B cell (primary cell): Measurements from ENCODE around the gene DOCK8. TPM values are rescaled to one million over a fixed set of nuclear protein-coding genes. Genes with fewer than 3 reads are reported as not detected.

ENCODE experiments used
- ATAC-seq: fragments of 200-7000 bp; cut with Tn5 transposase; one replicate; pipeline ENCODE4 v1.10.0; 2021; ENCODE audit warnings: low read depth, mild to moderate bottlenecking, moderate number of reproducible peaks, moderate library complexity
- CTCF ChIA-PET: fragments of 350-600 bp; sonication (Branson Sonifier 250); formaldehyde crosslinking; loops from one replicate; lab custom pipeline; 2021; ENCODE audit warnings: antibody characterized with exemption, inconsistent platforms; lab: Charles Lee
- POLR2A ChIA-PET: fragments of 350-600 bp; sonication (Branson Sonifier 250); formaldehyde crosslinking; loops from one replicate; lab custom pipeline; 2021; ENCODE audit warnings: antibody characterized with exemption; lab: Charles Lee
- DNase-seq: peaks from one replicate; pipeline ENCODE4 v3.0.0; 2013
- H2AFZ ChIP-seq: 2 replicates; pipeline ENCODE4 v1.6.1; 2012; ENCODE audit warnings: mild to moderate bottlenecking, low read depth, low read length; ENCODE audit not compliant: insufficient read depth, poor library complexity, severe bottlenecking
- H3K27ac ChIP-seq, 2 donors: 1 replicate in 1 of 2; 2 replicates in 1 of 2; pipeline ENCODE4 v1.5.1; 2012 to 2013; ENCODE audit warnings: low read length in 2 of 2, mild to moderate bottlenecking in 2 of 2, moderate library complexity in 1 of 2
- H3K27me3 ChIP-seq, 4 experiments: fragments of 200-600 bp in 1 of 4; sonication (generic) in 1 of 4; replicated peaks in 1 of 4; 1 replicate in 2 of 4; 2 replicates in 2 of 4; pipeline versions ENCODE4 v1.6.1 to v1.7.0; 2013 to 2016; ENCODE audit warnings: low read length in 3 of 4, mild to moderate bottlenecking in 2 of 4, mixed read lengths in 1 of 4, moderate library complexity in 1 of 4; ENCODE audit not compliant: insufficient read depth in 4 of 4, control insufficient read depth in 3 of 4; ENCODE audit errors: control extremely low read depth in 1 of 4
- H3K36me3 ChIP-seq, 2 experiments: replicated peaks in 1 of 2; 1 replicate in 1 of 2; 2 replicates in 1 of 2; pipeline versions ENCODE4 v1.6.1 to v1.7.1; 2013; ENCODE audit warnings: low read length in 1 of 2; ENCODE audit not compliant: insufficient read depth in 2 of 2, control insufficient read depth in 1 of 2; ENCODE audit errors: control extremely low read depth in 1 of 2, extremely low read depth in 1 of 2
- H3K4me1 ChIP-seq, 2 donors: fragments of 200-600 bp in 1 of 2; sonication (generic) in 1 of 2; 1 replicate in 1 of 2; 2 replicates in 1 of 2; pipeline versions ENCODE4 v1.5.1 to v1.6.1; 2013 to 2017; ENCODE audit warnings: low read length in 2 of 2; ENCODE audit not compliant: control insufficient read depth in 2 of 2, insufficient read depth in 2 of 2
- H3K4me2 ChIP-seq: replicated peaks from 2 replicates; pipeline ENCODE3; 2012; ENCODE audit warnings: mild to moderate bottlenecking, low read depth, low read length; ENCODE audit not compliant: poor library complexity, severe bottlenecking
- H3K4me3 ChIP-seq, 5 experiments: fragments of 200-600 bp in 1 of 5; sonication (generic) in 1 of 5; 1 replicate in 3 of 5; 2 replicates in 2 of 5; pipeline versions ENCODE4 v1.5.1 to v1.7.0; 2011 to 2016; ENCODE audit warnings: low read length in 4 of 5, mild to moderate bottlenecking in 4 of 5, low read depth in 2 of 5, control low read depth in 1 of 5, moderate library complexity in 1 of 5; ENCODE audit not compliant: insufficient read depth in 1 of 5; ENCODE audit errors: control extremely low read depth in 1 of 5, extremely low read depth in 1 of 5
- H3K79me2 ChIP-seq: fragments of 200-600 bp; sonication (generic); one replicate; pipeline ENCODE4 v1.6.0; 2016; ENCODE audit warnings: low read length; ENCODE audit not compliant: control insufficient read depth, insufficient read depth
- H3K9ac ChIP-seq: fragments of 200-600 bp; sonication (generic); 2 replicates; pipeline ENCODE4 v1.6.1; 2017; ENCODE audit warnings: mild to moderate bottlenecking, low read length, moderate library complexity
- H3K9me3 ChIP-seq, 3 donors: one replicate each; pipeline versions ENCODE4 v1.6.1 to v1.7.1; 2013; ENCODE audit warnings: low read length in 2 of 3; ENCODE audit not compliant: control insufficient read depth in 2 of 3, insufficient read depth in 1 of 3; ENCODE audit errors: control extremely low read depth in 1 of 3
- H4K20me1 ChIP-seq: 2 replicates; pipeline ENCODE4 v1.6.0; 2012; ENCODE audit warnings: mild to moderate bottlenecking, low read length; ENCODE audit not compliant: insufficient read depth, control insufficient read depth, poor library complexity, severe bottlenecking
- H3K27ac Mint-ChIP-seq: one replicate; pipeline ENCODE4 v1.8.0; 2021; ENCODE audit warnings: mixed read lengths
- H3K27me3 Mint-ChIP-seq: one replicate; pipeline ENCODE4 v1.8.0; 2021; ENCODE audit warnings: mixed read lengths
- H3K4me1 Mint-ChIP-seq: one replicate; pipeline ENCODE4 v1.8.0; 2021; ENCODE audit warnings: mixed read lengths
- H3K4me3 Mint-ChIP-seq: one replicate; pipeline ENCODE4 v1.8.0; 2021; ENCODE audit warnings: mixed read lengths
- H3K9me3 Mint-ChIP-seq: one replicate; pipeline ENCODE4 v1.8.0; 2022; ENCODE audit warnings: mixed read lengths; ENCODE audit not compliant: insufficient read depth
- CTCF ChIP-seq: fragments of 200-600 bp; IDR thresholded peaks from one replicate; pipeline ENCODE4 v1.8.0; 2022; ENCODE audit warnings: antibody characterized with exemption, mild to moderate bottlenecking
- EZH2 ChIP-seq: IDR thresholded peaks from 2 replicates; pipeline ENCODE4 v1.6.1; 2012; ENCODE audit warnings: borderline replicate concordance, low read depth, mild to moderate bottlenecking, moderate library complexity, low read length; ENCODE audit not compliant: insufficient read depth, poor library complexity, severe bottlenecking
- WGBS: methylation state at CpG from one replicate; pipeline ENCODE4 v1.1.5; 2013; ENCODE audit warnings: missing lambda C conversion rate; ENCODE audit not compliant: insufficient coverage; 5-methylcytosine and 5-hydroxymethylcytosine counted together
- intact Hi-C: fragments of 100-400 bp; cut with micrococcal nuclease; formaldehyde crosslinking; loops from one replicate; pipeline ENCODE4 v1.10.0; 2022
- polyA plus RNA-seq: library from polyadenylated mRNA; depleted of rRNA; stranded (reverse); fragments of >200 nt; gene quantifications from 2 replicates; pipeline ENCODE4 v1.2.3, GENCODE V29; 2012
- total RNA-seq, 2 donors: library from RNA; stranded (reverse); fragments of 120-200 nt in 1 of 2; gene quantifications; 1 replicate in 1 of 2; 2 replicates in 1 of 2; pipeline versions ENCODE4 v1.2.3 to v1.2.4, GENCODE V29; 2013 to 2022

DOCK8 gene
- total and polyA plus RNA-seq, 2 donors (not counting 1 experiment from before 2014, with no cell fraction given): 47.6 to 288 TPM

DNA sequence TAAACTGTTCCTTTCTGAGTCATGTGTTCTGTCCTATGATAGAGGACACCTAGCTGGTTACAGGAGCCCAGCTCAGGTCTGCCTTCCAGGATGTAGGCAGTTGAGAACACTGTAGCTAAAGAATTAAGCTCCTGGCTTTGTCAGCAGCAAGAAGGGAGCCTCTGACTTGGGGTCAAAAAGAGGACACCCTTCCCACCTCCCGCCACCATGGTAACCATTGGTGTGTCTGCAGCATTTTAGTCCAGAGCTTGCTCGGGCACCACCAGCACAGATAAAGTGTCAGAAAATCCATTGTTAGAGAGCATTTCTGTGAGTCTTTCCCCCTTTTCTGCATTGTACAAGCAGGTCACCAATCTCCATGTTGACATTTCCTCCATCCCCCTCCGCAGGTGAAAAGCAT, 181.7 kb downstream of the DOCK8 start:
- CTCF ChIA-PET: no interaction called here

GRCh38 chr9:398085-398484, 183.4 kb downstream of the DOCK8 start:
- H3K9me3 Mint-ChIP-seq: no peaks in the 10 kb centered on the region
- no peaks in the 10 kb centered on the region for H3K4me1 Mint-ChIP-seq
- POLR2A ChIA-PET: no interaction called here
- Histone ChIP-seq H3K36me3 (peaks cover 15 to 90% of the 10 kb centered on the region in 2 experiments), H3K4me1 (no peaks in the 10 kb centered on the region), H3K27ac (no peak overlapping the region), H3K4me2 (no peak overlapping the region), H4K20me1 (peaks cover 3% of the 10 kb centered on the region), H3K9ac (no peak overlapping the region), H3K79me2 (no peaks in the 10 kb centered on the region), H3K9me3 (peaks cover 0 to 7% (median 0%) of the 10 kb centered on the region in 3 donors), H3K27me3 (no peaks in the 10 kb centered on the region), H3K4me3 (no peak overlapping the region), H2AFZ (no peak overlapping the region)
- no peak for DNase-seq
- no peak overlapping the region for H3K27ac Mint-ChIP-seq
- H3K27me3 Mint-ChIP-seq: no peaks in the 10 kb centered on the region
- no CpG with 5 or more reads among the region's 5 CpGs for WGBS
- H3K4me3 Mint-ChIP-seq: no peak overlapping the region
- no peak for ATAC-seq
- CTCF ChIA-PET: no interaction called here
- TF ChIP-seq EZH2 (no peak), CTCF (no peak)
- intact Hi-C loops: no loop called here

More for the DNA sequence above, 181.7 kb downstream of the DOCK8 start:
- DNase-seq: no peak
- Histone ChIP-seq H3K27me3 (no peaks in the 10 kb centered on the region), H3K4me3 (no peak overlapping the region), H3K27ac (no peak overlapping the region), H2AFZ (no peak overlapping the region), H3K4me2 (no peak overlapping the region), H3K9me3 (peaks cover 0 to 7% (median 0%) of the 10 kb centered on the region in 3 donors), H3K36me3 (peaks cover 4 to 89% of the 10 kb centered on the region in 2 experiments), H3K4me1 (no peaks in the 10 kb centered on the region), H4K20me1 (no peaks in the 10 kb centered on the region), H3K9ac (no peak overlapping the region), H3K79me2 (no peaks in the 10 kb centered on the region)
- Mint-ChIP-seq H3K27ac (peak overlapping the region; percentile 28), H3K4me1 (no peaks in the 10 kb centered on the region), H3K27me3 (no peaks in the 10 kb centered on the region), H3K4me3 (no peak overlapping the region), H3K9me3 (no peaks in the 10 kb centered on the region)
- intact Hi-C loops: no loop called here
- 95% methylated on average over 2 of the region's 3 CpGs for WGBS
- POLR2A ChIA-PET: no interaction called here
- TF ChIP-seq EZH2 (no peak), CTCF (no peak)
- no peak for ATAC-seq
